Epithelial cell of esophagus (primary cell): ENCODE data around the gene PCDHGA8.

ENCODE experiments used
- DNase-seq: peaks from one replicate; pipeline ENCODE4 v3.0.0; 2010; ENCODE audit warnings: low read depth
- H3K4me3 ChIP-seq: 2 replicates; pipeline ENCODE4 v1.5.1; 2011; ENCODE audit warnings: mild to moderate bottlenecking, low read length, control low read depth
- CTCF ChIP-seq: IDR thresholded peaks from 2 replicates; pipeline ENCODE4 v1.5.1; 2011; ENCODE audit warnings: low read depth, mild to moderate bottlenecking, low read length, control low read depth, inconsistent platforms; ENCODE audit not compliant: insufficient read depth; ENCODE audit errors: missing control alignments

Gene PCDHGA8

GRCh38 chr5:141362719-141363118, 29.7 kb upstream of the PCDHGA8 start:
- no peak overlapping the region for H3K4me3 ChIP-seq
- TF ChIP-seq CTCF, result no peak
- DNase-seq, result no peak

- DNase-seq, result no peak
- no peak within 1 kb of the TSS for H3K4me3 ChIP-seq
- no peak for TF ChIP-seq CTCF
These were observed 28.3 kb upstream of the PCDHGA8 start, which contains the start of gene PCDHGA5 for GRCh38 chr5:141363952-141364660. Gene PCDHGA5 (plus strand): TSS chr5:141364162. CDS start chr5:141364331, 169 bp downstream.

- H3K4me3 ChIP-seq, result no peak overlapping the region
- no peak for DNase-seq
- no peak for TF ChIP-seq CTCF
These were observed 26.2 kb upstream of the PCDHGA8 start for GRCh38 chr5:141366016-141366896.

DNA sequence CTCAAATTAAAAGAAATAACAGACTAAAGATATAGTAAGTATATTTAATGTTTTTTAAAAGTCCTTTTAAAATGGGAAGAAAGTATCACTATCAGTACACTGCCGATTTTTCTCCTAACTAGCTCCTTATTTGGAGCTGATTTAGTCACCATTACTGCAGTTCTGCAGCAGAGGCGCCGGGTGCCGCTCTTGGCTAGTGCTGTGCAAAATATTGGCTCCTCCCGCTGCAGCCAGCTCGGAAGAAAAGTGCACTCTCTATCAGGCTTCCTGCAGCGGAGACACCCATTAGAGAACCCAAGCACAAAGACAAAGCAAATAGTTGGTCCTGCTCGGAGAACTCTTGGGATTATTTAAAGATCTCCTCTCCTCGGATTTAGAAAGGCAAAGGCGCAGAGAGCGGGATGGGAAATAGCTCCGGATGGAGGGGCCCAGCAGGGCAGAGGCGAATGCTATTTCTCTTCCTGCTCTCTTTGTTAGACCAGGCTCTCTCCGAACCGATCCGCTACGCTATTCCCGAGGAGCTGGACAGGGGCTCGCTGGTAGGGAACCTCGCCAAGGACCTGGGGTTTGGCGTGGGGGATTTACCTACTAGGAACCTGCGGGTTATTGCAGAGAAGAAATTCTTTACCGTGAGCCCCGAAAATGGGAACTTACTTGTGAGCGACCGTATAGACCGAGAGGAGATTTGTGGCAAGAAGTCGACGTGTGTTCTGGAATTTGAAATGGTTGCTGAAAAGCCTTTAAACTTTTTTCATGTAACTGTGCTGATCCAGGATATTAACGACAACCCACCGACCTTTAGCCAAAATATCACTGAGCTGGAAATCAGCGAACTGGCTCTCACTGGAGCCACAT, 22.2 kb upstream of the PCDHGA8 start, which contains the start of gene PCDHGB3:
Gene PCDHGB3, plus strand, starts transcription at position 249 of the 855 bp plus-strand sequence. Its CDS starts 153 bp downstream, at position 402.
- DNase-seq, result peak; percentile 34
- H3K4me3 ChIP-seq, result peak within 1 kb of the TSS; percentile 30
- TF ChIP-seq CTCF, result peak; percentile 47

DNA sequence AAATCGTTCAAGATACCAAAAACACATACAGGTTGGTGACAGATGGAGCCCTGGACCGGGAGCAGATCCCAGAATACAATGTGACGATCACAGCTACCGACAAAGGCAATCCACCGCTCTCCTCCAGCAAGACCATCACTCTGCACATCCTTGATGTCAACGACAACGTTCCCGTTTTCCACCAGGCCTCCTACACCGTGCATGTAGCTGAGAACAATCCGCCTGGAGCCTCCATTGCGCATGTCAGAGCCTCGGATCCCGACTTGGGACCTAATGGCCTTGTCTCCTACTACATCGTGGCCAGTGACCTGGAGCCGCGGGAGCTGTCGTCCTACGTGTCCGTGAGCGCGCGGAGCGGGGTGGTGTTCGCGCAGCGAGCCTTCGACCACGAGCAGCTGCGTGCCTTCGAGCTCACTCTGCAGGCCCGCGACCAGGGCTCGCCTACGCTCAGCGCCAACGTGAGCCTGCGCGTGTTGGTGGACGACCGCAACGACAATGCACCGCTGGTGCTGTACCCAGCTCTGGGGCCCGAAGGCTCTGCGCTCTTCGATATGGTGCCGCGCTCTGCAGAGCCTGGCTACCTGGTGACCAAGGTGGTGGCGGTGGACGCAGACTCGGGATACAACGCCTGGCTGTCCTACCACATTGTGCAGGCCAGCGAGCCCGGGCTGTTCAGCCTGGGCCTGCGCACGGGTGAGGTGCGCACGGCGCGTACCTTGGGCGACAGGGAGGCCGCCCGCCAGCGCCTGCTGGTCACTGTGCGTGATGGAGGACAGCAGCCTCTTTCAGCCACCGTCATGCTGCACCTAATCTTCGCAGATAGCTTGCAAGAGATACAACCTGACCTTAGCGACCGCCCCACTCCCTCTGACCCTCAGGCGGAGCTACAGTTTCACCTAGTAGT, 20.6 kb upstream of the PCDHGA8 start:
- no peak for TF ChIP-seq CTCF
- no peak overlapping the region for H3K4me3 ChIP-seq
- DNase-seq, result no peak
